BJ (cell line): ENCODE results near the gene MTARC2. TPM values are rescaled to one million over a fixed set of nuclear protein-coding genes. Genes with fewer than 3 reads are reported as not detected.
A peak's percentile ranks its signal among the peaks of the same experiment; 100 is the strongest.

Experiments
- CTCF ChIA-PET: fragments of 350-600 bp; formaldehyde crosslinking; extraction: SDS; loops from one replicate; lab custom pipeline; 2021; ENCODE audit warnings: antibody characterized with exemption, inconsistent platforms; lab: Yijun Ruan, JAX
- POLR2A ChIA-PET: fragments of 300-600 bp; sonication (Branson Sonifier 250); formaldehyde crosslinking; extraction: SDS; loops from one replicate; lab custom pipeline; 2021; ENCODE audit warnings: antibody characterized with exemption; lab: Charles Lee
- DNase-seq: peaks from one replicate; pipeline ENCODE4 v3.0.0-alpha.2; 2011; ENCODE audit warnings: low read depth
- H3K27me3 ChIP-seq: 2 replicates; pipeline ENCODE4 v1.6.0; 2011; ENCODE audit warnings: low read length; ENCODE audit not compliant: control insufficient read depth, insufficient read depth
- H3K36me3 ChIP-seq: 2 replicates; pipeline ENCODE4 v1.5.1; 2011; ENCODE audit warnings: low read length; ENCODE audit not compliant: control insufficient read depth, insufficient read depth
- H3K4me3 ChIP-seq: 2 replicates; pipeline ENCODE4 v1.5.1; 2011; ENCODE audit warnings: low read depth, mild to moderate bottlenecking, control low read depth, low read length
- CTCF ChIP-seq: IDR thresholded peaks from 2 replicates; pipeline ENCODE4 v1.5.1; 2011; ENCODE audit warnings: low read depth, mild to moderate bottlenecking, control low read depth, inconsistent platforms, low read length, moderate library complexity; ENCODE audit not compliant: insufficient read depth
- polyA minus RNA-seq: library from RNA; depleted of rRNA, polyadenylated mRNA; stranded (reverse); fragments of >200 nt; gene quantifications from 2 replicates; pipeline ENCODE4 v1.2.3, GENCODE V29; 2011; rRNA and poly(A)+ RNA removed
- polyA plus RNA-seq: library from polyadenylated mRNA; depleted of rRNA; stranded (reverse); fragments of >200 nt; gene quantifications from 2 replicates; pipeline ENCODE4 v1.2.3, GENCODE V29; 2011; rRNA removed

Gene MTARC2
- polyA plus RNA-seq = 5.7 and 6.1 TPM in 2 replicates
- 3.3 and 3.8 TPM in 2 replicates for polyA minus RNA-seq

DNA sequence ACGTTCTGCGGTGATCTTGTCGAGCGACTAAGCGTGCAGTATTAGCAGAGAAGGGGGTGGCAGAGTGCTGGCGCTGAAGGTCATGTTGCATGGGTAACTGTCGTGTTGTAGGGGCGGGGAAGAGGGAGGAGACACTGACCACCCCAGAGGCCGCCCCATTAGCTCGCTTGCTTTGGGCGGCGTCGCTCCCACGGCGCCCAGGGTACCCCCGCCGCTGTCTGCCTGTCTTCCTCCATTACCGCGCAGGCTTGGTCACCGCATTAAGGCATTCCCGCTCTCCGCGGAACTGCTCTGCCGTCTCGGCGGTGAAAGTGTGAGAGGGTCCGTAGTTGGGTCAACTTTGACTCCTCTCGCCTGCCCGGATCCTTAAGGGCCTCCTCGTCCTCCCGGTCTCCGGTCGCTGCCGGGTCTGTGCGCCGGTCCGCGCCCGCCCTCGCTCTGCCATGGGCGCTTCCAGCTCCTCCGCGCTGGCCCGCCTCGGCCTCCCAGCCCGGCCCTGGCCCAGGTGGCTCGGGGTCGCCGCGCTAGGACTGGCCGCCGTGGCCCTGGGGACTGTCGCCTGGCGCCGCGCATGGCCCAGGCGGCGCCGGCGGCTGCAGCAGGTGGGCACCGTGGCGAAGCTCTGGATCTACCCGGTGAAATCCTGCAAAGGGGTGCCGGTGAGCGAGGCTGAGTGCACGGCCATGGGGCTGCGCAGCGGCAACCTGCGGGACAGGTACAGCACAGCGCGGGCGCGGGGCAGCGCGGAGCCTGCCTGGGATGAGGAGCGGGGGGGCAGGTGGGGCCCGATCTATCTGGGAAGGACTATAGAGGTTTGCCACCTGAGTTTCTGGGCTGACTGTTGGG lies at the start of gene MTARC2:
TSS of gene MTARC2 (plus strand) at position 234 of the 846 bp plus-strand sequence. CDS start at position 444, 210 bp downstream.
- CTCF ChIA-PET = interaction anchor here (0.8 to 3.4 kb wide), 5 partner anchors 11 to 28 kb away, joined by 3 to 23 read pairs (median 10); no protein-coding TSS in a partner anchor
- no peak for TF ChIP-seq CTCF
- POLR2A ChIA-PET = no interaction called here
- Histone ChIP-seq H3K4me3 (peak within 1 kb of the TSS; percentile 66), H3K27me3 (no peaks in the 10 kb centered on the region), H3K36me3 (no peaks in the 10 kb centered on the region)
- DNase-seq = peak; percentile 51

DNA sequence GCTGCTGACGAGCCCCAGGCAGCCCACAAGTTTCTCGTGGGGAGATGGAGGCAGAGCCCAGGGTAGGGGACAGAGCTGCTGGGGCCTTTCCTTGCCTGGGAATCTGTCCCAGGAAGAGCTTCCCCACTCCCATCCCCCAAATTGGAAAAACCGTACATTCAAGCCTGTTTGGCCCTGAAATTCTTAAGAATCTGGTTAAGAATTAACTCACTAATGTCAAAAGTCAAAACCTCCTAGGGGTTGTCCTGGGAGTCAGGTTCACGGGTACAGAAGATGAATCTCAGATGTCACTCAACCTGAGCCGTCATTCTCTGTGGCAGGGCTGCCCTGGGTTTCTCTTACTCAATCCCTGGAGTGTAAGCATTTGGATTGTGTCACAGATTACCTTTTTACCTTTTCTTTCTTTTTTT lies 49.5 kb upstream of the MTARC2 start:
- no peak for DNase-seq
- ChIA-PET POLR2A (no interaction called here), CTCF (interaction anchor here (1.2 to 2.2 kb wide), 5 partner anchors 8 to 78 kb away, joined by 3 to 8 read pairs (median 4); no protein-coding TSS in a partner anchor)
- Histone ChIP-seq H3K27me3 (no peaks in the 10 kb centered on the region; the same call in 1 of the 2 replicates), H3K4me3 (no peak overlapping the region), H3K36me3 (no peaks in the 10 kb centered on the region)
- no peak for TF ChIP-seq CTCF

DNA sequence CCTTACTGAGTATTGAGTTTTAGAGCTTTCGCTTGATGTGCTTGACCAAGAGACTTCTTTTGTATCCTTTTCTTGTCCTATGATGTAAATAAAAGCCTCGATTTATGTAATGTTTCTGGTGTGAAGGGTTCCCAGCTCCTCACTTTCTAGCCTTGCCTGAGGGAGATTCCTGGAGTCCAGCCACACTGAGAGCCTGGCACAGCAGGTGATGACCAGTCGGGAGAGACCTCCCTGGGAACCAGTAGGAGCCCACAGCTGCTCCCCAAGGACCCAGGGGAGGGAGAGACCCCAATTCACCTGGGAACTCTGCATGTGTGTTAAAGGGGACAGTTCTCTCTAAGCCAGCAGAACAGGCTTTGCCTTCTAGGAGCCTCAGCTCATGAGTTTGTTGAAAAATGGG lies 49.1 kb upstream of the MTARC2 start:
- no peak for TF ChIP-seq CTCF
- POLR2A ChIA-PET = no interaction called here
- H3K27me3 ChIP-seq = no peaks in the 10 kb centered on the region; the same call in 1 of the 2 replicates
- CTCF ChIA-PET = interaction anchor here (1.2 to 2.2 kb wide), 4 partner anchors 8 to 78 kb away, joined by 3 to 8 read pairs (median 4); no protein-coding TSS in a partner anchor
- no peaks in the 10 kb centered on the region for H3K36me3 ChIP-seq
- no peak for DNase-seq
- no peak overlapping the region for H3K4me3 ChIP-seq

- Histone ChIP-seq H3K27me3 (no peaks in the 10 kb centered on the region; the same call in 1 of the 2 replicates), H3K36me3 (no peaks in the 10 kb centered on the region), H3K4me3 (no peak overlapping the region)
- ChIA-PET CTCF (interaction anchor here (1.0 to 1.4 kb wide), 2 partner anchors 9 to 23 kb away, joined by 3 to 4 read pairs; no protein-coding TSS in a partner anchor), POLR2A (no interaction called here)
- no peak for DNase-seq
- no peak for TF ChIP-seq CTCF
These were observed 47.5 kb upstream of the MTARC2 start for GRCh38 chr1:220700556-220701179.

GRCh38 chr1:220701974-220702373 lies 46.1 kb upstream of the MTARC2 start:
- ChIA-PET POLR2A (no interaction called here), CTCF (interaction anchor here (0.6 to 1.8 kb wide), 3 partner anchors 17 to 74 kb away, joined by 3 to 7 read pairs (median 3); no protein-coding TSS in a partner anchor)
- no peak for DNase-seq
- TF ChIP-seq CTCF = no peak
- H3K27me3 ChIP-seq = no peaks in the 10 kb centered on the region; the same call in 1 of the 2 replicates
- H3K36me3 ChIP-seq = no peaks in the 10 kb centered on the region
- no peak overlapping the region for H3K4me3 ChIP-seq
